Parathyroid adenoma (tissue), 2 donors: ENCODE results near the gene TMIGD3.

Experiments
- H2AFZ ChIP-seq: fragments of 300-600 bp; sonication (generic); one replicate; pipeline ENCODE4 v1.7.0; 2017; ENCODE audit warnings: antibody characterized with exemption, mild to moderate bottlenecking
- H3K27ac ChIP-seq: fragments of 300-600 bp; sonication (generic); one replicate; pipeline ENCODE4 v1.7.0; 2017
- H3K27me3 ChIP-seq: fragments of 300-600 bp; sonication (generic); one replicate; pipeline ENCODE4 v1.7.0; 2017; ENCODE audit warnings: low read length; ENCODE audit not compliant: control insufficient read depth, insufficient read depth
- H3K36me3 ChIP-seq: fragments of 300-600 bp; sonication (generic); one replicate; pipeline ENCODE4 v1.7.0; 2017; ENCODE audit warnings: low read length; ENCODE audit not compliant: control insufficient read depth, insufficient read depth
- H3K4me1 ChIP-seq: fragments of 300-600 bp; sonication (generic); one replicate; pipeline ENCODE4 v1.7.0; 2017; ENCODE audit warnings: control low read depth
- H3K4me2 ChIP-seq: fragments of 300-600 bp; sonication (generic); one replicate; pipeline ENCODE4 v1.7.0; 2017; ENCODE audit warnings: low read length
- H3K4me3 ChIP-seq: fragments of 300-600 bp; sonication (generic); one replicate; pipeline ENCODE4 v1.7.0; 2017; ENCODE audit warnings: low read depth, low read length
- H3K79me2 ChIP-seq: fragments of 300-600 bp; sonication (generic); one replicate; pipeline ENCODE4 v1.7.0; 2017; ENCODE audit warnings: control low read depth
- H3K9ac ChIP-seq: fragments of 300-600 bp; sonication (generic); one replicate; pipeline ENCODE4 v1.7.0; 2017; ENCODE audit warnings: mild to moderate bottlenecking
- H3K9me3 ChIP-seq: fragments of 300-600 bp; sonication (generic); one replicate; pipeline ENCODE4 v1.7.0; 2017; ENCODE audit warnings: low read length; ENCODE audit not compliant: control insufficient read depth
- CTCF ChIP-seq: fragments of 300-600 bp; sonication (generic); IDR thresholded peaks from one replicate; pipeline ENCODE4 v1.7.0; 2017; ENCODE audit warnings: antibody characterized with exemption, mild to moderate bottlenecking
- donor health status: primary hyperparathyroidism.

The TMIGD3 gene

GRCh38 chr1:111455642-111456031 lies 47.8 kb downstream of the TMIGD3 start:
- H3K36me3 ChIP-seq, result no peaks in the 10 kb centered on the region

GRCh38 chr1:111454859-111455641 lies 48.4 kb downstream of the TMIGD3 start:
- Histone ChIP-seq H3K9ac (no peak overlapping the region), H3K27ac (no peak overlapping the region), H3K4me3 (no peak overlapping the region), H2AFZ (no peak overlapping the region), H3K4me2 (no peak overlapping the region), H3K27me3 (no peaks in the 10 kb centered on the region), H3K9me3 (no peaks in the 10 kb centered on the region), H3K4me1 (peaks cover 8% of the 10 kb centered on the region), H3K79me2 (peaks cover 6% of the 10 kb centered on the region), H3K36me3 (no peaks in the 10 kb centered on the region)
- TF ChIP-seq CTCF, result no peak

More at GRCh38 chr1:111455642-111456031, 47.8 kb downstream of the TMIGD3 start:
- no peak overlapping the region for H3K27ac ChIP-seq
- no peak overlapping the region for H3K9ac ChIP-seq
- H3K27me3 ChIP-seq, result no peaks in the 10 kb centered on the region
- no peak overlapping the region for H3K4me2 ChIP-seq
- H2AFZ ChIP-seq, result no peak overlapping the region
- H3K4me1 ChIP-seq, result peaks cover 8% of the 10 kb centered on the region
- peaks cover 6% of the 10 kb centered on the region for H3K79me2 ChIP-seq
- H3K9me3 ChIP-seq, result no peaks in the 10 kb centered on the region
- TF ChIP-seq CTCF, result no peak
- no peak overlapping the region for H3K4me3 ChIP-seq

- no peak overlapping the region for H3K9ac ChIP-seq
Measured at GRCh38 chr1:111453706-111454105, 49.7 kb downstream of the TMIGD3 start.

GRCh38 chr1:111452581-111452980 lies 50.9 kb downstream of the TMIGD3 start:
- Histone ChIP-seq H2AFZ (no peak overlapping the region), H3K79me2 (peaks cover 6% of the 10 kb centered on the region), H3K36me3 (no peaks in the 10 kb centered on the region), H3K9ac (no peak overlapping the region), H3K4me1 (peaks cover 8% of the 10 kb centered on the region), H3K4me3 (no peak overlapping the region), H3K27me3 (no peaks in the 10 kb centered on the region), H3K9me3 (no peaks in the 10 kb centered on the region), H3K4me2 (no peak overlapping the region), H3K27ac (no peak overlapping the region)
- no peak for TF ChIP-seq CTCF

More at GRCh38 chr1:111453706-111454105, 49.7 kb downstream of the TMIGD3 start:
- Histone ChIP-seq H3K36me3 (no peaks in the 10 kb centered on the region), H3K4me2 (no peak overlapping the region), H3K9me3 (no peaks in the 10 kb centered on the region), H2AFZ (no peak overlapping the region), H3K79me2 (peaks cover 6% of the 10 kb centered on the region), H3K4me3 (no peak overlapping the region), H3K4me1 (peaks cover 8% of the 10 kb centered on the region), H3K27ac (no peak overlapping the region), H3K27me3 (no peaks in the 10 kb centered on the region)
- no peak for TF ChIP-seq CTCF

- H3K4me1 ChIP-seq, result peaks cover 8% of the 10 kb centered on the region
Measured at GRCh38 chr1:111450185-111450584, 53.2 kb downstream of the TMIGD3 start.

More at GRCh38 chr1:111450185-111450584, 53.2 kb downstream of the TMIGD3 start:
- no peak overlapping the region for H3K9ac ChIP-seq
- no peak for TF ChIP-seq CTCF
- H3K4me2 ChIP-seq, result peak overlapping the region; percentile 80
- no peaks in the 10 kb centered on the region for H3K27me3 ChIP-seq
- peak overlapping the region; percentile 100 for H3K4me3 ChIP-seq
- H3K9me3 ChIP-seq, result no peaks in the 10 kb centered on the region
- peaks cover 6% of the 10 kb centered on the region for H3K79me2 ChIP-seq
- H3K27ac ChIP-seq, result no peak overlapping the region
- H3K36me3 ChIP-seq, result no peaks in the 10 kb centered on the region
- no peak overlapping the region for H2AFZ ChIP-seq
